ENCODE data around the gene CHN2. TPM values are rescaled to one million over a fixed set of nuclear protein-coding genes. Genes with fewer than 3 reads are reported as not detected.
A peak's percentile ranks its signal among the peaks of the same experiment; 100 is the strongest.

The CHN2 gene
- 5.0 to 6.6 TPM (median 5.9 TPM) in 3 replicates for total RNA-seq (2021)
- percentile 44 among the genes with signal in this experiment for Bru-seq, nascent RNA
- long read RNA-seq, experiment 1, partial matches to known transcripts = 0 of 3 reads
- long read RNA-seq, experiment 1, other reads (novel, unspliced or antisense) = 3 of 3 reads
- long read RNA-seq, experiment 2, partial matches to known transcripts = 0 of 3 reads
- long read RNA-seq, experiment 2, other reads (novel, unspliced or antisense) = 2 of 3 reads
- long read RNA-seq, experiment 3 = 0 reads

DNA sequence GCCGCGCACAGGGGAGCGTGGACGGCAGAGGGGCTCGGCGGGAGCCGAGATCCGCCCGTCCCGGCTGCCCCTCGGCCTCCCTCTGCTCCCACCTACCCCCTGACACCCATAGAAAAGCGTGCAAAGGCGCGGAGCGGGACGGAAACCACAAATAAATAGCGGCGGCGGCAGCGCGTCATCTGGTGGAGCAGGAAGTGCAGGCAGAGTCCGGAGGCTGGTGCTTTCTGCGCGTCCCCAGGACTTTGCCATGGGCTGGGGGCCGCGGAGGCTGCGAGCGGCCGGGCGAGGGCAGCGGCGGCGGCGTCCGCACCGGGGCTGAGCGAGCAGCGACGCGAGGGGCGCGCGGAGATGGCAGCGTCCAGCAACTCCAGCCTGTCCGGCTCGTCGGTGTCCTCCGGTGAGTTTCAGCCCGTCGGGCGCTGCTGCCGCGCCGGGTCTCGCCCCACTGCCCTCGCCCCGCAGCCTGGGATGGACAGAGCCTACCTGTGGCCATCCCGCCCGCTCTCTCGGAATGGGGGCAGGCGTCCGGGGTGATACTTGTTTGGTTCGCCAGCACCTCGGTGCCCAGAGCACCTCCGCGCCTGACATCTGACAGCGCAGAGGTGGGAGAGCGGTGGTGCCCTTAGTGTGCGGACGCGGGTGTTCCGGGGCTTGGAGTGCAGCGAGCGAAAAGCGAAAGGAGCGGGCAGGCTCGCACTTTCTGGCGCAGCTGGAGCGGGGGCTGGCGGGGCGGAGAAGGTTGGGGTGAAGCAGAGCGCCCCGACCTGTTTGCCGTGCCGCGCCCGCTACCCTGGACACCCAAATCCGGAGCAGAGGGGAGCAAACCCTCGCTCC lies at the start of gene CHN2:
Gene CHN2, plus strand, starts transcription at position 182 of the 834 bp plus-strand sequence.
- Mint-ChIP-seq H3K27me3 (ENCODE audit: low read depth) (peaks cover 80% of the 10 kb centered on the region), H3K36me3 (no peaks in the 10 kb centered on the region), H3K4me3 (peak within 1 kb of the TSS; percentile 80), H3K4me1 (peaks cover 50% of the 10 kb centered on the region), H3K9me3 (no peaks in the 10 kb centered on the region), H3K27ac (no peak within 1 kb of the TSS)
- DNase-seq (ENCODE audit: low spot score) = peak; percentile 62
- ChIA-PET CTCF (interaction anchor here (0.6 to 1.2 kb wide), 5 partner anchors 45 to 400 kb away, joined by 3 to 4 read pairs (median 4); no protein-coding TSS in a partner anchor), POLR2A (no interaction called here)
- TF ChIP-seq MYBL2 (CRISPR knock-in tag; IDR thresholded peaks at IDR 0.05) (no peak), KAT7 (CRISPR knock-in tag; IDR thresholded peaks at IDR 0.05; ENCODE audit: borderline replicate concordance) (peak; percentile 76; the same call in 1 of the 2 replicates), EMX1 (CRISPR knock-in tag; IDR thresholded peaks at IDR 0.05) (no peak), TEAD1 (CRISPR knock-in tag; IDR thresholded peaks at IDR 0.05) (0 out of 2 replicates have a peak, but pooled peaks have one; percentile 27), NFATC4 (CRISPR knock-in tag; IDR thresholded peaks at IDR 0.05) (no peak), AFF4 (CRISPR knock-in tag; IDR thresholded peaks at IDR 0.05; ENCODE audit: borderline replicate concordance) (no peak), SMAD3 (CRISPR knock-in tag; IDR thresholded peaks at IDR 0.05; ENCODE audit: borderline replicate concordance) (no peak), ZBTB43 (CRISPR knock-in tag; IDR thresholded peaks at IDR 0.05) (no peak), GABPB1 (CRISPR knock-in tag; IDR thresholded peaks at IDR 0.05) (peak; percentile 51; the same call in 1 of the 2 replicates), ZNF263 (CRISPR knock-in tag; IDR thresholded peaks at IDR 0.05; ENCODE audit: low read depth) (no peak), IRF2 (CRISPR knock-in tag; IDR thresholded peaks at IDR 0.05; ENCODE audit: borderline replicate concordance, low read depth) (no peak), ZBTB21 (CRISPR knock-in tag; IDR thresholded peaks at IDR 0.05; ENCODE audit: borderline replicate concordance) (no peak), MXD4 (CRISPR knock-in tag; IDR thresholded peaks at IDR 0.05; ENCODE audit: borderline replicate concordance) (no peak), RELA (CRISPR knock-in tag; IDR thresholded peaks at IDR 0.05; ENCODE audit: borderline replicate concordance) (peak; percentile 32; the same call in 1 of the 2 replicates), CREM (CRISPR knock-in tag; IDR thresholded peaks at IDR 0.05) (peak; percentile 47; the same call in 1 of the 2 replicates), ZNF671 (CRISPR knock-in tag; IDR thresholded peaks at IDR 0.05) (no peak)
- TF ChIP-seq, protein P1, sequence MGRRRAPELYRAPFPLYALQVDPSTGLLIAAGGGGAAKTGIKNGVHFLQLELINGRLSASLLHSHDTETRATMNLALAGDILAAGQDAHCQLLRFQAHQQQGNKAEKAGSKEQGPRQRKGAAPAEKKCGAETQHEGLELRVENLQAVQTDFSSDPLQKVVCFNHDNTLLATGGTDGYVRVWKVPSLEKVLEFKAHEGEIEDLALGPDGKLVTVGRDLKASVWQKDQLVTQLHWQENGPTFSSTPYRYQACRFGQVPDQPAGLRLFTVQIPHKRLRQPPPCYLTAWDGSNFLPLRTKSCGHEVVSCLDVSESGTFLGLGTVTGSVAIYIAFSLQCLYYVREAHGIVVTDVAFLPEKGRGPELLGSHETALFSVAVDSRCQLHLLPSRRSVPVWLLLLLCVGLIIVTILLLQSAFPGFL (CRISPR knock-in tag; IDR thresholded peaks at IDR 0.05; ENCODE audit: borderline replicate concordance) = no peak; the same call in 1 of the 2 replicates
- TF ChIP-seq, protein P2, sequence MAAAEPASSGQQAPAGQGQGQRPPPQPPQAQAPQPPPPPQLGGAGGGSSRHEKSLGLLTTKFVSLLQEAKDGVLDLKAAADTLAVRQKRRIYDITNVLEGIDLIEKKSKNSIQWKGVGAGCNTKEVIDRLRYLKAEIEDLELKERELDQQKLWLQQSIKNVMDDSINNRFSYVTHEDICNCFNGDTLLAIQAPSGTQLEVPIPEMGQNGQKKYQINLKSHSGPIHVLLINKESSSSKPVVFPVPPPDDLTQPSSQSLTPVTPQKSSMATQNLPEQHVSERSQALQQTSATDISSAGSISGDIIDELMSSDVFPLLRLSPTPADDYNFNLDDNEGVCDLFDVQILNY (CRISPR knock-in tag; IDR thresholded peaks at IDR 0.05) = peak; percentile 20; the same call in 1 of the 2 replicates
- ATAC-seq = peak; percentile 53

All from WTC11 (cell line).